Caco-2 (cell line): Measurements from ENCODE around the gene PLEKHM1. TPM values are rescaled to one million over a fixed set of nuclear protein-coding genes. Genes with fewer than 3 reads are reported as not detected.

Experiments used
- BruUV-seq: library from RNA; stranded (reverse); fragments of 400-500 nt; replicated peaks from 2 replicates; lab custom pipeline; 2021; lab: Mats Ljungman, UMichigan
- CTCF ChIA-PET: fragments of 300-600 bp; sonication (Branson Sonifier 250); formaldehyde crosslinking; loops from one replicate; lab custom pipeline; 2022; ENCODE audit warnings: antibody characterized with exemption; lab: Charles Lee
- POLR2A ChIA-PET: fragments of 300-600 bp; sonication (Branson Sonifier 250); formaldehyde crosslinking; loops from one replicate; lab custom pipeline; 2022; ENCODE audit warnings: antibody characterized with exemption; lab: Charles Lee
- DNase-seq, 2 experiments: peaks; one replicate each; pipeline versions ENCODE4 v3.0.0 to v3.0.0-alpha.2; 2020 to 2022
- H3K27me3 ChIP-seq: replicated peaks from 2 replicates; pipeline ENCODE4 v1.6.0; 2011; ENCODE audit warnings: low read length; ENCODE audit not compliant: control insufficient read depth, insufficient read depth
- H3K36me3 ChIP-seq: 2 replicates; pipeline ENCODE4 v1.5.1; 2011; ENCODE audit warnings: low read length; ENCODE audit not compliant: control insufficient read depth, insufficient read depth
- H3K4me1 ChIP-seq: fragments of 250-450 bp; sonication (Bioruptor Pico); 2 replicates; pipeline ENCODE4 v1.5.1; 2020; ENCODE audit warnings: mild to moderate bottlenecking
- H3K4me3 ChIP-seq: 2 replicates; pipeline ENCODE4 v1.5.1; 2011; ENCODE audit warnings: low read depth, mild to moderate bottlenecking, control low read depth, low read length
- H3K9me3 ChIP-seq: fragments of 250-450 bp; sonication (Bioruptor Pico); 2 replicates; pipeline ENCODE4 v1.5.1; 2020; ENCODE audit warnings: mild to moderate bottlenecking, moderate library complexity
- H3K27ac Mint-ChIP-seq: one replicate; pipeline ENCODE4 v1.8.0; 2022; ENCODE audit warnings: mixed read lengths; ENCODE audit not compliant: unreplicated experiment
- H3K27me3 Mint-ChIP-seq: one replicate; pipeline ENCODE4 v1.8.0; 2022; ENCODE audit warnings: mixed read lengths; ENCODE audit not compliant: insufficient read depth, unreplicated experiment
- H3K36me3 Mint-ChIP-seq: one replicate; pipeline ENCODE4 v1.8.0; 2022; ENCODE audit warnings: mild to moderate bottlenecking, mixed read lengths; ENCODE audit not compliant: insufficient read depth, unreplicated experiment
- H3K4me1 Mint-ChIP-seq: one replicate; pipeline ENCODE4 v1.8.0; 2022; ENCODE audit warnings: low read depth, mixed read lengths; ENCODE audit not compliant: unreplicated experiment
- H3K4me3 Mint-ChIP-seq: one replicate; pipeline ENCODE4 v1.8.0; 2022; ENCODE audit warnings: mild to moderate bottlenecking, moderate library complexity, mixed read lengths; ENCODE audit not compliant: unreplicated experiment
- H3K9me3 Mint-ChIP-seq: one replicate; pipeline ENCODE4 v1.8.0; 2022; ENCODE audit warnings: mixed read lengths; ENCODE audit not compliant: unreplicated experiment
- CTCF ChIP-seq, 2 experiments: fragments of 200-600 bp in 1 of 2; IDR thresholded peaks; 1 replicate in 1 of 2; 2 replicates in 1 of 2; pipeline versions ENCODE4 v1.5.1 to v1.8.0; 2011 to 2022; ENCODE audit warnings: antibody characterized with exemption in 1 of 2, control low read depth in 1 of 2, inconsistent platforms in 1 of 2, low read depth in 1 of 2, low read length in 1 of 2, mild to moderate bottlenecking in 1 of 2, moderate library complexity in 1 of 2; ENCODE audit not compliant: insufficient read depth in 1 of 2, severe bottlenecking in 1 of 2, unreplicated experiment in 1 of 2
- intact Hi-C: fragments of 100-400 bp; cut with micrococcal nuclease; formaldehyde crosslinking; loops from one replicate; pipeline ENCODE4 v1.10.0; 2022; ENCODE audit not compliant: unreplicated experiment
- total RNA-seq: library from RNA; stranded (reverse); gene quantifications from 2 replicates; pipeline ENCODE4 v1.2.3, GENCODE V29; 2022

Gene PLEKHM1
- total RNA-seq, 1 experiment from 2014 or later, result 30.4 TPM

- BruUV-seq, result no TSS peak
- intact Hi-C loops, result no loop called here
- no peaks in the 10 kb centered on the region for H3K9me3 ChIP-seq
- POLR2A ChIA-PET, result no interaction called here
- H3K4me3 Mint-ChIP-seq, result no peak overlapping the region
- H3K27me3 Mint-ChIP-seq, result no peaks in the 10 kb centered on the region
- no peaks in the 10 kb centered on the region for H3K9me3 Mint-ChIP-seq
- CTCF ChIA-PET, result interaction anchor here (8.7 kb wide), 1 partner anchor 32 kb away, joined by 105 read pairs; no protein-coding TSS in a partner anchor
- no peaks in the 10 kb centered on the region for H3K4me1 ChIP-seq
- no peak for TF ChIP-seq CTCF (IDR thresholded peaks at IDR 0.05; ENCODE audit: insufficient read depth in 1 of 2, low read depth in 1 of 2, low read length in 1 of 2, severe bottlenecking in 1 of 2, unreplicated experiment in 1 of 2)
- no peak overlapping the region for H3K4me3 ChIP-seq
- peaks cover 12% of the 10 kb centered on the region for H3K36me3 ChIP-seq
- DNase-seq, result no peak
- peaks cover 34% of the 10 kb centered on the region for H3K36me3 Mint-ChIP-seq
- H3K27me3 ChIP-seq, result no peaks in the 10 kb centered on the region
- H3K4me1 Mint-ChIP-seq, result no peaks in the 10 kb centered on the region
- H3K27ac Mint-ChIP-seq, result no peak overlapping the region
These were observed 96.0 kb downstream of the PLEKHM1 start for GRCh38 chr17:45394564-45394912.

GRCh38 chr17:45394091-45394490, 96.4 kb downstream of the PLEKHM1 start:
- no peaks in the 10 kb centered on the region for H3K9me3 ChIP-seq
- no peak for DNase-seq
- Mint-ChIP-seq H3K27me3 (no peaks in the 10 kb centered on the region), H3K27ac (no peak overlapping the region), H3K4me3 (no peak overlapping the region), H3K4me1 (no peaks in the 10 kb centered on the region), H3K36me3 (peaks cover 34% of the 10 kb centered on the region), H3K9me3 (no peaks in the 10 kb centered on the region)
- CTCF ChIA-PET, result interaction anchor here (0.6 to 8.7 kb wide), 3 partner anchors 20 to 117 kb away, joined by 3 to 105 read pairs (median 4); no protein-coding TSS in a partner anchor
- no peaks in the 10 kb centered on the region for H3K27me3 ChIP-seq
- no peak overlapping the region for H3K4me3 ChIP-seq
- H3K36me3 ChIP-seq, result peaks cover 12% of the 10 kb centered on the region
- TF ChIP-seq CTCF (IDR thresholded peaks at IDR 0.05; ENCODE audit: insufficient read depth in 1 of 2, low read depth in 1 of 2, low read length in 1 of 2, severe bottlenecking in 1 of 2, unreplicated experiment in 1 of 2), result no peak
- intact Hi-C loops, result no loop called here
- H3K4me1 ChIP-seq, result no peaks in the 10 kb centered on the region
- TSS peak; percentile 23 for BruUV-seq
- POLR2A ChIA-PET, result no interaction called here

- no peaks in the 10 kb centered on the region for H3K4me1 ChIP-seq
- no peak overlapping the region for H3K4me3 ChIP-seq
- no peaks in the 10 kb centered on the region for H3K27me3 ChIP-seq
- no peak overlapping the region for H3K27ac Mint-ChIP-seq
- CTCF ChIA-PET, result interaction anchor here (1.2 to 8.7 kb wide), 3 partner anchors 33 to 157 kb away, joined by 3 to 105 read pairs (median 5); no protein-coding TSS in a partner anchor
- peaks cover 12% of the 10 kb centered on the region for H3K36me3 ChIP-seq
- no peaks in the 10 kb centered on the region for H3K9me3 ChIP-seq
- H3K9me3 Mint-ChIP-seq, result no peaks in the 10 kb centered on the region
- TF ChIP-seq CTCF (IDR thresholded peaks at IDR 0.05; ENCODE audit: insufficient read depth in 1 of 2, low read depth in 1 of 2, low read length in 1 of 2, severe bottlenecking in 1 of 2, unreplicated experiment in 1 of 2), result no peak
- no peak overlapping the region for H3K4me3 Mint-ChIP-seq
- H3K4me1 Mint-ChIP-seq, result no peaks in the 10 kb centered on the region
- H3K36me3 Mint-ChIP-seq, result peaks cover 30% of the 10 kb centered on the region
- intact Hi-C loops, result no loop called here
- DNase-seq, result no peak
- no peaks in the 10 kb centered on the region for H3K27me3 Mint-ChIP-seq
- POLR2A ChIA-PET, result no interaction called here
- no TSS peak for BruUV-seq
These were observed 97.1 kb downstream of the PLEKHM1 start for GRCh38 chr17:45393411-45393810.
